ENCODE results near the gene HRH1. TPM values are rescaled to one million over a fixed set of nuclear protein-coding genes. Genes with fewer than 3 reads are reported as not detected.
A peak's percentile ranks its signal among the peaks of the same experiment; 100 is the strongest.
"Not testable (repeated sequence)": the region's sequence is repeated elsewhere in the genome, so short reads cannot be mapped to it uniquely, and the experiment has no call there.

The HRH1 gene
- total RNA-seq, 1 experiment from 2014 or later = 9.0 TPM

- DNase-seq (ENCODE audit: low read depth) = no peak
These were observed 15.9 kb downstream of the HRH1 start for GRCh38 chr3:11170052-11170770.

GRCh38 chr3:11172096-11172690 lies 17.9 kb downstream of the HRH1 start:
- DNase-seq (ENCODE audit: low read depth) = no peak

GRCh38 chr3:11173828-11174465 lies 19.7 kb downstream of the HRH1 start:
- no peak for DNase-seq (ENCODE audit: low read depth)

GRCh38 chr3:11178421-11178820 lies 24.1 kb downstream of the HRH1 start:
- no peak for DNase-seq (ENCODE audit: low read depth)

- DNase-seq (ENCODE audit: low read depth) = not testable (repeated sequence)
These were observed 30.2 kb downstream of the HRH1 start for GRCh38 chr3:11184328-11184969.

GRCh38 chr3:11185144-11185543 lies 30.9 kb downstream of the HRH1 start:
- no peak for DNase-seq (ENCODE audit: low read depth)

GRCh38 chr3:11185564-11186317 lies 31.4 kb downstream of the HRH1 start:
- DNase-seq (ENCODE audit: low read depth) = peak; percentile 89

- no peak for DNase-seq (ENCODE audit: low read depth)
These were observed 32.0 kb downstream of the HRH1 start for GRCh38 chr3:11186318-11186692.

GRCh38 chr3:11186771-11187191 lies 32.5 kb downstream of the HRH1 start:
- no peak for DNase-seq (ENCODE audit: low read depth)

GRCh38 chr3:11187681-11188080 lies 33.4 kb downstream of the HRH1 start:
- no peak for DNase-seq (ENCODE audit: low read depth)

- no peak for DNase-seq (ENCODE audit: low read depth)
These were observed 33.9 kb downstream of the HRH1 start for GRCh38 chr3:11188231-11188630.

GRCh38 chr3:11195201-11195600 lies 40.9 kb downstream of the HRH1 start:
- DNase-seq (ENCODE audit: low read depth) = peak; percentile 27

GRCh38 chr3:11195721-11196332 lies 41.5 kb downstream of the HRH1 start:
- DNase-seq (ENCODE audit: low read depth) = peak; percentile 75

GRCh38 chr3:11197484-11197883 lies 43.2 kb downstream of the HRH1 start:
- DNase-seq (ENCODE audit: low read depth) = no peak

GRCh38 chr3:11198070-11198469 lies 43.8 kb downstream of the HRH1 start:
- DNase-seq (ENCODE audit: low read depth) = no peak

- no peak for DNase-seq (ENCODE audit: low read depth)
These were observed 44.2 kb downstream of the HRH1 start for GRCh38 chr3:11198495-11198894.

GRCh38 chr3:11199902-11200845 lies 45.9 kb downstream of the HRH1 start:
- DNase-seq (ENCODE audit: low read depth) = no peak

- peak; percentile 48 for DNase-seq (ENCODE audit: low read depth)
These were observed 47.1 kb downstream of the HRH1 start for GRCh38 chr3:11201251-11202019.

- no peak for DNase-seq (ENCODE audit: low read depth)
These were observed 49.7 kb downstream of the HRH1 start for GRCh38 chr3:11203961-11204360.

Data from Daoy (cell line).